GM12878 (cell line): ENCODE results near the gene CHMP4A. TPM values are rescaled to one million over a fixed set of nuclear protein-coding genes. Genes with fewer than 3 reads are reported as not detected.
A peak's percentile ranks its signal among the peaks of the same experiment; 100 is the strongest.

Experiments
- ATAC-seq: fragments of 200-7000 bp; cut with Tn5 transposase; 3 replicates; pipeline ENCODE4 v1.9.1; 2020; ENCODE audit warnings: mild to moderate bottlenecking, moderate library complexity
- BruUV-seq: library from RNA; stranded (reverse); fragments of 400-500 nt; replicated peaks from 2 replicates; lab custom pipeline; 2021; lab: Mats Ljungman, UMichigan
- CTCF ChIA-PET: fragments of 300-600 bp; sonication (Branson Sonifier 250); formaldehyde crosslinking; extraction: SDS; loops from one replicate; lab custom pipeline; 2021; ENCODE audit warnings: inconsistent platforms; lab: Yijun Ruan, JAX
- POLR2A ChIA-PET: fragments of 350-600 bp; formaldehyde crosslinking; extraction: SDS; loops from one replicate; lab custom pipeline; 2021; ENCODE audit warnings: inconsistent platforms; lab: Charles Lee
- RAD21 ChIA-PET: fragments of 300-600 bp; sonication (Branson Sonifier 250); formaldehyde crosslinking; loops from one replicate; lab custom pipeline; 2023; ENCODE audit warnings: antibody characterized with exemption; ENCODE audit not compliant: unreplicated experiment; lab: Charles Lee
- SMC1A ChIA-PET: fragments of 300-600 bp; sonication (Branson Sonifier 250); formaldehyde crosslinking; loops from one replicate; lab custom pipeline; 2023; ENCODE audit not compliant: unreplicated experiment, uncharacterized antibody; lab: Charles Lee
- DNase-seq: peaks from one replicate; pipeline ENCODE4 v3.0.0-alpha.2; 2011; ENCODE audit warnings: low read depth, low spot score
- FAIRE-seq: peaks from 3 replicates; lab custom pipeline; 2011; peaks lifted over from hg19 to GRCh38; lab: Jason Lieb, UNC
- H2AFZ ChIP-seq: 2 replicates; pipeline ENCODE4 v1.6.0; 2011; ENCODE audit warnings: low read depth, low read length, control low read depth; ENCODE audit not compliant: control insufficient read depth
- H3K27ac ChIP-seq: 2 replicates; pipeline ENCODE4 v1.5.1; 2011; ENCODE audit warnings: control low read depth; ENCODE audit not compliant: control insufficient read depth, insufficient read depth
- H3K27me3 ChIP-seq, 2 experiments: replicated peaks in 1 of 2; 2 replicates each; pipeline versions ENCODE4 v1.6.0 to v1.6.1; 2011; ENCODE audit warnings: low read length in 1 of 2; ENCODE audit not compliant: control insufficient read depth in 2 of 2, insufficient read depth in 2 of 2
- H3K36me3 ChIP-seq, 2 experiments: 2 replicates each; pipeline ENCODE4 v1.5.1; 2011; ENCODE audit warnings: low read length in 1 of 2; ENCODE audit not compliant: control insufficient read depth in 2 of 2, insufficient read depth in 2 of 2
- H3K4me1 ChIP-seq: 2 replicates; pipeline ENCODE4 v1.6.1; 2011; ENCODE audit warnings: mild to moderate bottlenecking, low read length, moderate library complexity, mixed read lengths; ENCODE audit not compliant: control insufficient read depth, insufficient read depth
- H3K4me2 ChIP-seq: 2 replicates; pipeline ENCODE4 v1.6.0; 2011; ENCODE audit warnings: control low read depth; ENCODE audit not compliant: control insufficient read depth, insufficient read depth
- H3K4me3 ChIP-seq: fragments of 200-600 bp; sonication (generic); 2 replicates; pipeline ENCODE4 v1.5.1; 2016
- H3K79me2 ChIP-seq: 2 replicates; pipeline ENCODE4 v1.6.0; 2011; ENCODE audit warnings: low read length; ENCODE audit not compliant: control insufficient read depth, insufficient read depth
- H3K9ac ChIP-seq: 2 replicates; pipeline ENCODE4 v1.8.0; 2011; ENCODE audit warnings: low read length, control low read depth, mixed read lengths; ENCODE audit not compliant: control insufficient read depth, insufficient read depth
- H3K9me3 ChIP-seq: replicated peaks from 3 replicates; pipeline ENCODE4 v1.5.1; 2011; ENCODE audit warnings: mild to moderate bottlenecking, low read length; ENCODE audit not compliant: control insufficient read depth, insufficient read depth
- H4K20me1 ChIP-seq: 2 replicates; pipeline ENCODE4 v1.6.0; 2011; ENCODE audit not compliant: control insufficient read depth, insufficient read depth
- ATF7 ChIP-seq: fragments of 450-650 bp; IDR thresholded peaks from 2 replicates; pipeline ENCODE4 v1.6.1; 2016; ENCODE audit warnings: low read depth, mild to moderate bottlenecking
- BCLAF1 ChIP-seq: fragments of 450-650 bp; IDR thresholded peaks from 2 replicates; pipeline ENCODE4 v1.6.1; 2017; ENCODE audit warnings: antibody characterized with exemption, mild to moderate bottlenecking, moderate library complexity
- POLR2A ChIP-seq: IDR thresholded peaks from 2 replicates; pipeline ENCODE4 v1.6.1; 2011; ENCODE audit warnings: low read depth, mild to moderate bottlenecking, low read length
- POLR2AphosphoS5 ChIP-seq: IDR thresholded peaks from 2 replicates; pipeline ENCODE4 v1.6.1; 2011; ENCODE audit warnings: mild to moderate bottlenecking, low read length, inconsistent platforms
- SMAD5 ChIP-seq: IDR thresholded peaks from 2 replicates; pipeline ENCODE4 v1.6.1; 2016; ENCODE audit warnings: antibody characterized with exemption, low read depth
- TCF3 ChIP-seq: IDR thresholded peaks from 2 replicates; pipeline ENCODE4 v1.6.1; 2012; ENCODE audit warnings: low read depth, mild to moderate bottlenecking, low read length, borderline replicate concordance; ENCODE audit not compliant: insufficient read depth
- WGBS: methylation state at CpG from one replicate; pipeline ENCODE4 v1.1.6; 2016; ENCODE audit warnings: low lambda C conversion rate; ENCODE audit not compliant: insufficient replicate concordance, insufficient coverage; ENCODE audit errors: missing lambda C conversion rate; 5-methylcytosine and 5-hydroxymethylcytosine counted together
- in situ Hi-C: fragments of 300-500 bp; cut with MboI; formaldehyde crosslinking; loops from 9 replicates; pipeline ENCODE4 v1.14.3; 2018; ENCODE audit warnings: mixed read lengths
- intact Hi-C: fragments of 100-400 bp; cut with micrococcal nuclease; formaldehyde crosslinking; loops from one replicate; pipeline ENCODE4 v1.14.2; 2022; ENCODE audit not compliant: unreplicated experiment
- polyA plus RNA-seq, 11 experiments: library from polyadenylated mRNA; depleted of rRNA in 4 of 11; unstranded in 6 of 11; stranded (reverse) in 5 of 11; fragments of >200 nt; fragmentation: Nextera tagmentation in 4 of 11; fragmentation: Illumina TruSeq in 1 of 11; extraction: Ambion mirVana in 4 of 11; extraction: Trizol in 1 of 11; gene quantifications; 1 replicate in 1 of 11; 2 replicates in 10 of 11; pipeline versions ENCODE4 v1.2.1 to v1.2.3, GENCODE V29; 2011 to 2016; ENCODE audit warnings: inconsistent platforms in 2 of 11, missing spikeins in 2 of 11, low read depth in 1 of 11
- total RNA-seq, 4 experiments: library from RNA; depleted of rRNA in 3 of 4; stranded (reverse); fragments of >200 nt in 3 of 4; fragmentation: Illumina TruSeq in 1 of 4; extraction: Trizol in 1 of 4; gene quantifications; 2 replicates each; pipeline versions ENCODE4 v1.2.1 to v1.2.3, GENCODE V29; 2013 to 2021

Gene CHMP4A
- total and polyA plus RNA-seq, 10 of the 15 experiments (the other 5 are each of a cell fraction or from before 2014, with no cell fraction given) = 35.5 to 151 (median 84.7) TPM

- ChIA-PET SMC1A (no interaction called here), CTCF (interaction anchor here (0.6 to 1.0 kb wide), 3 partner anchors 33 to 128 kb away, joined by 3 to 5 read pairs (median 3); partner anchors contain the start of genes CHMP4A, CIDEB and MDP1), POLR2A (interaction anchor here (1.4 kb wide), 1 partner anchor 18 kb away, joined by 4 read pairs; no protein-coding TSS in a partner anchor), RAD21 (interaction anchor here (1.7 kb wide), 1 partner anchor 117 kb away, joined by 4 read pairs; no protein-coding TSS in a partner anchor)
- BruUV-seq = no TSS peak
- DNase-seq (no peak), ATAC-seq (peak; percentile 52), FAIRE-seq (no peak)
- 53% methylated on average over 18 of the region's 18 CpGs for WGBS
- H2AFZ ChIP-seq = no peak overlapping the region
- H3K27ac ChIP-seq = no peak overlapping the region
- H3K9ac ChIP-seq = no peak overlapping the region
- no peaks in the 10 kb centered on the region for H3K79me2 ChIP-seq
- H4K20me1 ChIP-seq = no peaks in the 10 kb centered on the region
- TF ChIP-seq POLR2AphosphoS5 (0 out of 2 replicates have a peak, but pooled peaks have one; percentile 3), BCLAF1 (no peak), TCF3 (no peak), POLR2A (peak; percentile 62), ATF7 (0 out of 2 replicates have a peak, but pooled peaks have one; percentile 45), SMAD5 (0 out of 2 replicates have a peak, but pooled peaks have one; percentile 27)
- intact Hi-C loops = no loop called here
- no peak overlapping the region for H3K4me3 ChIP-seq
- H3K4me2 ChIP-seq = no peak overlapping the region
- H3K9me3 ChIP-seq = no peaks in the 10 kb centered on the region
- H3K4me1 ChIP-seq = no peaks in the 10 kb centered on the region
- H3K27me3 ChIP-seq = no peaks in the 10 kb centered on the region
- in situ Hi-C loops = no loop called here
- H3K36me3 ChIP-seq = peaks cover 13 to 54% of the 10 kb centered on the region in 2 experiments; a peak in 3 of 4 replicates
Observed at GRCh38 chr14:24179961-24180796, 33.1 kb downstream of the CHMP4A start.
